ENCODE results near the gene PPP4R1.
"Not testable (repeated sequence)": the region's sequence is repeated elsewhere in the genome, so short reads cannot be mapped to it uniquely, and the experiment has no call there.

PPP4R1 gene

DNA sequence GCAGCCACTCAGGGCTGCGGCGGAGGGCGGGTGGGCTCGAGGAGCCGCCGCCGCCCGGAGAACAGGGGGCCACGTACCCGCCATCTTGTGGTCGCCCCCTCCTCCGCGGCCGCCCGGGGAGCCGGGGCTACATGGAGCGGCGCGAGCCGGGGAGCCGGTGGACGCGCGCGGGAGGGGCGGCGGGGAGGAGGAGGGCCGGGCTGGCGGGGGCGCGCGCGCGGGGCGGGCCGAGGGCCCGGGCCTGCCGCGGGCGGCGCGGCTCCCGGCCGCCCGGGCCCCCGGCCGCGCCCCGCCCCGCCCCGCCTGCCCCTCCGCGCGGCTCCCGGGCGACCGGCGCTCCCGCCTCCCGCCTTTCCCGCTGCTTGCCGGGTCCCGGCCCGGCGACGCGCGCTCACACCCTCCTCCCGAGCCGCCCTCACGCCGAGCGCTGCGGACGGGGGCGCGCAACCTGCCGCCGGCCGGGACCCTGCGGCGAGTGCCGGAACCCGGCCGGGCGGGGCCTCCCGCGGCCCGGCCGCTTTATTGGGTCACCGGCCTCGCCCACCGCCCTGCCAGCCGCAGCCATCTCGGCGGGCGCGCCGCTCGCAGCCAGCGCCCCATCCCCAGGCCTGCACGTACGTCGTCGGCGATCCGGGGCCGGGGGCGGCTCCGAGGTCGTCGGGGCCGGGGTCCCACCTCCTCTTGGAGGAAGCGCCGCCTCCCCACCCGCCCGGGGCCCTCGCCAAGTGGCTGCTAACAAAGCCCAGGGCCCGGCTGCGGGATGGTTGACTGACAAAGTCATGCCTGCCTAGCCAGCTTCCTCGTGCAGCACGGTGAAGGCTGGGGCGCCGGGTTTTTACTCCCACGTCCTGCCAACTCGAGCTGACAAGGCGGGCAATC, at the start of gene PPP4R1:
Gene PPP4R1, minus strand, starts transcription at position 159 of the 879 bp plus-strand sequence. Its CDS starts 75 bp downstream, at position 84.
- peak; percentile 96 for DNase-seq

DNA sequence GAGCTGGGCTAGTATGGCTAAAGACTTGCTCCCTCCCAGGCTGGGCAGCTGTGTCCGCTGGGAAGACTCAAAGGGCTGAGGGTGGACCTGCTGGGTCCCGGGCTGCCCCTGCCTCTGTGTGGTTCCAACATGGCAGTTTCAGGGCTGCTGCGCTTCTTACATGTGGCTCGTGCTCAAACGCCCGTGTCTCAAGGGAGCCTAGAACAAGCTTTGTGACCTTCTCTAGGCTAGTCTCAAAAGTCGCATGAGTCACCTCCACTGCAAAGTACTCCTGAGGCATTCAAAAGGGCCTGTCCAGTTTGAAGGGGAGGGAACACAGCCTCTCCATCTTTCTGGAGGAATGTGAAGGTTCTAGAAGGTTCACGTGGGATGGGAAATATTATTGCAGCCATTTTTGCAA, 49.0 kb upstream of the PPP4R1 start:
- DNase-seq: no peak

DNA sequence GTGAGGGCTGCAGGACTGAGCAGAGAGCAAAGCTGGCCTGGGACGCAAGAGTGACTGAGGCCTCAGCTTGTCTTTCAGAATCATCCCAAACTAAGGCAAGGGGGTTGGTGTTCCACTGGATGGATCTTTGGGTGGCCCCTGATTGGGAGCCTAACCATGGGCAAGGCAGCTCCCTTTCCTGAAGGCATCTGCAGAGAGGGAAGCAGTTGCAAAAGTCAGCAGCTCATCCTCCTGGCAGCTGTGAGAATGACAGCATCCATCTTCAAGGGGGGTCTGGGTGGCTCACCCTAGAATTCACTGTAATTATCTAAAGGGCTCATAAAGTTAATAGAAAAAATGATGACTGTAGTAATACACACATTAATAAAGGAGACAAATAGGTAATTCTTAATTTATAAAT, 47.2 kb upstream of the PPP4R1 start:
- no peak for DNase-seq

GRCh38 chr18:9659499-9660375, 45.4 kb upstream of the PPP4R1 start:
- no peak for DNase-seq

GRCh38 chr18:9658087-9658641, 43.8 kb upstream of the PPP4R1 start:
- DNase-seq: no peak

DNA sequence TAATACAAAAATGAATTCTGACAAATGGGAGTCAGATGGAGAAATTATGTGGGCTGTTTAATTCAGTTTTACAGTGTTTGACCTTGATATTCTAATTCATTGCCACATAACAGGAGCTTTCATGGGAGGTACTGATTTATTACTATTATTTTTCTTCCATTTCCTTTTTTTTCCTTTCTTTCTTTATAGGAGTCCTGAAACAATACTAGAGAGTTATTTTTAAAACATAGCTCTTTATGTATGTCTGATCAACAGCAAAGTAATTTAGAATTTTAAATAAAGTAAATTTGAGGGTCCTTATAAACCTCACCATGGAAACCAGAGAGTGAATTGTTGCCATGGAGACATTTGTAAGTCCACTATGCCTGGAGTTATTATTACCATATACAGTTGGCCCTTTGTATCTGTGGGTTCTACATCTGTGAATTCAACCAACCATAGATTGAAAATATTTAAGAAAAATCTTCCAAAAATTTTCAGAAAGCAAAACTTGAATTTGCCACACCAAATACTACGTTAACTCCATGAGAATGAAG, 40.9 kb upstream of the PPP4R1 start:
- DNase-seq: no peak

- no peak for DNase-seq
These were observed 39.0 kb upstream of the PPP4R1 start for GRCh38 chr18:9653390-9653789.

DNA sequence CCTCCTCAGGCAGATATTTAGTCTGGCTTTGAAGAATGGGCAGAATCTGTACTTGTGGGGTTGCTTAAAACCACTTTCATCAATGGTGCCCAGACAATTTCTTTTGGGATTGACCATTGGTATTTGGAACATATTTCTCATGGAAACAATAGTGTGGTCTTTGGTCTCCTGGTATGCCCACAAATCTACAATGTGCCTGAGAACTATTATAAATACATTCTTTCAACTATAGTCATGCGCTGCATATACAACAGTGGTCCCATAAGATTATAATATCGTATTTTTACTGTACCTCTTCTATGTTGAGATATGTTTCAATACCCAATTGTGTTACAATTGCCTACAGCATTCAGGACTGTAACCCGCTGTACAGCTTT, 34.8 kb upstream of the PPP4R1 start:
- no peak for DNase-seq

- no peak for DNase-seq
These were observed 34.2 kb upstream of the PPP4R1 start for GRCh38 chr18:9648431-9649163.

DNA sequence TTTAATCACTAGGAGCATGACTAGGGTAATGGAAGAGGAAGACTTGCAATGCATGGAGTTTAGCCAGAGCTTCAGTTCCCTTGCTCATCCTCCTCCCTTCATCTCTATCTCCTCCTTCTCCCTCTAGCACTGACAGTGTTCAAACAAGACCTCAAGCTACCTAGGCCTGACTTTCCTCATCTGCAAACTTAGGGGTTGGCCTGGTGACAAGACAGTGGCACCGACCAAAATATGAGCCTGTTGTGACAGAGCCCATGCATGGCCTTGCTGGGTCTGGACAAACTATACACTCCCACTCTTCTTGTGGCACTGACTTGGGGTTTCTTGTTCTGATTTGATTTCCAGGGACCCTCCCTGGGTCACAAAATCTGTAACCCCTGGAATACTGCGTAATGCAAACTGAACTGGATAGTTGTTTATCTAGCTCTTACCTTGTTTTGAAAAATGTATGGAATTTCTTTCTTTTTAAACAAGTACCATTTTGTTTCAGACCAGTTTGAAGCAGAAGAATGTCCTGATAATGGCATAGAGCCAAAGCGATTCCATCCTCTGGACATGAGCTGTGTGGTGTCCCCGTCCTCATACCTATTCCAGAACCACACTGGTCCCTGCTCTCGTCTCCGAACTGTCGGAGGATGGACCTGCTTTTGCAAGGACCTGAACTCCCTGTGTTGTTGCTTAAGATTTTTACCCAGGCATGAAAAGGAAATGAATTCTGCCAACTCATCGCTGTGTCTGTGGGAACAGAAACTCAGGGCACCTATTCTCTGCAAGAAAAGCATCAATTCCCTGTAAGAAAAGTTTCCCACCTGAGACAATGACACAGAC, 33.4 kb upstream of the PPP4R1 start:
- DNase-seq: no peak

GRCh38 chr18:9643549-9643948, 29.2 kb upstream of the PPP4R1 start:
- peak; percentile 85 for DNase-seq

DNA sequence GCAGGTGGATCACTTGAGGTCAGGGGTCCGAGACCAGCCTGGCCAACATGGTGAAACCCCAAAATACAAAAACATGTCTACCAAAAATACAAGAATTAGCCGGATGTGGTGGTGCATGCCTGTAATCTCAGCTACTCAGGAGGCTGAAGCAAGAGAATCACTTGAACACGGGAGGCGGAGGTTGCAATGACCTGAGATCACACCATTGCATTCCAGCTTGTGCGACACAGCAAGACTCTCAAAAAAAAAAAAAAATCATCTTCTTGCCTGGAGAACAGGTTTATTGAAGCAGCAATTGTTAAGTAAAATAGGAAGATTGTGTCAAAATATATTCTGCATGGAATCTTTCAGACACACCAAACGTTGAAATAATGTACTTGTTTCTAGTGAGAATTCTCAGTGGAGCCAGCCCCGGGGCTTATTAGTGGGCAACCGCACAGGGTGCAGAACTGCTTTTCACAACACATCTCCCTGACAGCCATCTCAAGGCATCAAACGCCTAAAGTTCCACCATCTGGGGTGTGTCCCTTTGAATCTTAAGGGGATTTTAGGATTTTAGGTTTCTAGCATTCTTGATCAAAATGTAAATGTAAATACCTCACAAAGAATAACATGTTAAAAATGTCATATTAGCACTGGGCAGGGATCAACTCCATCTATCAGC, 28.6 kb upstream of the PPP4R1 start:
- DNase-seq: peak; percentile 70

GRCh38 chr18:9641081-9641480, 26.7 kb upstream of the PPP4R1 start:
- DNase-seq: not testable (repeated sequence)

DNA sequence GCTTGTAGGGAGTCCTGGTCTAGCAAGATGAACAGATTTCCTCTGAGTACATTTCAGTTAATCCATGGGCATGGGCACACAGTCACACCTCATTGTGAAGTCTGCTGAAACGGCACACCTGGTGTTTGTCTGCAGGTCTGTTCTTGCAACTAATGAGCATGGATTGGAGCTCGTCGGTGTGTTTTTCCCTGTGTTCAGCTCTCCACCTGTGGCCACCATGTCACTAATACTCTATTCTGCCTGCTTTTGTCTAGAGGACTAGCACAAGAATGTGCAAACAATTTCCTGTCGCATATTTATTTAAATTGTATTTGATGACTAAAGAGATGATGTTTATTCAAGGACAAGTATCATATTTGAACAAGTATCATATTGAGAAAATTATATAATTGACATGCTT, 24.5 kb upstream of the PPP4R1 start:
- DNase-seq: no peak

GRCh38 chr18:9637036-9637767, 22.8 kb upstream of the PPP4R1 start:
- DNase-seq: peak; percentile 57

DNA sequence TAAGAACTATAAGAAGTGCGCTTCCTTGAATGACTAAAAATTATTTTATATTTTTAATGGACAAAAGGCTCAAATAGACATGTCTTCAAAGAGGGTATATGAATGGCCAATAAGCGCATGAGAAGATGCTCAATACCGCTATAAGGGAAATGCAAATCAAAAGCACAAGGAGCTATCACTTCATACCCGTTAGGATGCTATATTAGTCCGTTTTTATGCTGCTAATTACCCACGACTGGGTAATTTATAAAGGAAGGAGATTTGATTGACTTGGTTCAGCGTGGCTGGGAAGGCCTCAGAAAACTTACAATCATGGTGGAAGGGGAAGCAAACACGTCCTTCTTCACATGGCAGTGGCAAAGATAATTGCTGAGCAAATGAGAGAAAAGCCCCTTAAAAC, 20.5 kb upstream of the PPP4R1 start:
- no peak for DNase-seq

DNA sequence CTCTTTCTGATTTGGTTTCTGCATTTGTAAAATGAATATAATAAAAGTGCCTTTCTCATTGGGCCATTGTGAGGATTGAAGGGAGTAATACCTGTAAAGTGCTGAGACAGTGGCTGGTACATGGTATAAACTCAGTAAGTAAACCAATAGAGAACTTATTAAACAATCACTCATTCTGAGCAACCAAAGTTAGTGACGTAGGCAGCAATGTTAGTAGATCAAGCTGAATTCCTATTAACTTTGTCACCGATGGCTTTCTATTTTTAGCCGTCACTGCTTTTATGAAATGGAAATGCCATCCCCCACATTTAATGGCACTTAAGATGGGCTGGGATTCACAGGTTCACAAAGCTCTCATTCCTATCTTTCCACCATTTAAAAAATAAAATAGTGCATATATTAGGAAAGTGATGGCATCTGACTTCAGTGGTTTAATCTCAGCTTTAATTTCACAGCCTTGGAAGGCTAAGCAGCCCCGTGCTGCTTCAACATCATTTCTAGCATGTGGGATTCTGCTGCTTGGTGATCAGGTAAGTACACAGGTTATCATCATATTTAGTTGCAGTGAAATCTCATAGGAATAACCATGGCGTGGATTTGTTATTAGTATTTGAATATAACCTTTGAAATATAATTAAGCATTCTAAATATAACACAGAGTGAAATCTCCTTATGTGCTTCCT, 17.6 kb upstream of the PPP4R1 start:
- no peak for DNase-seq

DNA sequence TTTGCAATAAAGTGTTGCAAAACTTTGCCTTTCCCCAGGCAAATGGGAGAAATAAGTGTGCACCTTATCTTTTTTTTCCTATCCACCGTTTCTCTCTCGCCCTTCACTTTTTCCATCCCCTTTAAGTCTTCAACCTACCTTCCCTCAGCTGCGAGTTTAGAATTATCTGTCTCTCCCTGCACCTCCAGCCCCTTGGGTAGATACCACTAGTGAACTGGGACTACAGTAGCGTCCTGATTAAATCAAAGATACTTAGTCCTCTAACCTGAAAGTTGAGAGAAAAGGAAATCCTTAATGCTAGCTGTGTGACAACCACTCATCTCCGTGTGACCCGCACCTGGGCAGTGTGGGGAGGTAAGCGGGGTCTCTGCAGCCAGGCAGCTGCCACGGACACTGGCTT, 16.1 kb upstream of the PPP4R1 start:
- DNase-seq: no peak

DNA sequence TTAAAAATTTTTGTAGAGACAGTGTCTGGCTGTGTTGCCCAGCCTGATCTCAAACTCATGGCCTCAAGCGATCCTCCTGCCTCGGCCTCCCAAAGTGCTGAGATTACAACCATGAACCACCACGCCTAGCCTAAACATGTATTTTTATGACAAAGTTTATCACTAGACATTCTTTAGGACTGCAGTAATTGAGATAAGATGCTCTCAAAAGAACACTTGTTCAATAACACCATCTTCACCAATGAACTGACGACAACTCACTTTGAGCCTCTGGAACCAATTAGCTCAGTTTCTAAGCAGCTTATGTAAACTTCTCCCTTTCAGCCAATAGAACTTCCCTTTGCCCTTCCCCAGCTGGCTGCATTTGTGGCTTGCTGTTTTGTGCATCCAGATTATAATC, 15.3 kb upstream of the PPP4R1 start:
- no peak for DNase-seq

DNA sequence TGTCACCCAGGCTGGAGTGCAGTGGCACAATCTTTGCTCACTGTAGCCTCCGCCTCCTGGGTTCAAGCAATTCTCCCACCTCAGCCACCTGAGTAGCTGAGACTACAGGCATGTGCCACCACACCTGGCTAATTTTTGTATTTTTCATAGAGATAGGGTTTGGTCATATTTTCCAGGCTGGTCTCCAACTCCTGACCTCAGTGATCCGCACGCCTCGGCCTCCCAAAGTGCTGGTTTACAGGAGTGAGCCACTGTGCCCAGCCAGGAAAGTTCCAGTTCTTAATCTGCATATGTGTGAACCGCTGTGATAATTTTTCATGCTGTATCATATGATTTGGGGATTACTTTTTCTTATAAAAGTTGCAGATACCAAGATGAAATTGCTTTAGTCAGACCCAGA, 14.6 kb upstream of the PPP4R1 start:
- no peak for DNase-seq

Measured in islet precursor cell (in vitro differentiated cells).